NCI-H2196 (cell line): ENCODE data around the gene KDM1A.

Source experiments
- DNase-seq: peaks from one replicate; lab custom pipeline; 2025; ENCODE audit not compliant: unreplicated experiment; lab: John Stamatoyannopoulos, UW

The KDM1A gene

GRCh38 chr1:23103001-23103889 is 84.0 kb downstream of the KDM1A start:
- no peak for DNase-seq

GRCh38 chr1:23108918-23109533 is 89.8 kb downstream of the KDM1A start:
- DNase-seq: no peak

GRCh38 chr1:23110391-23110790 is 91.1 kb downstream of the KDM1A start:
- DNase-seq: no peak

- DNase-seq: no peak
These were observed 92.6 kb downstream of the KDM1A start for GRCh38 chr1:23111600-23112535.

GRCh38 chr1:23114424-23115079 is 95.3 kb downstream of the KDM1A start:
- DNase-seq: no peak

DNA sequence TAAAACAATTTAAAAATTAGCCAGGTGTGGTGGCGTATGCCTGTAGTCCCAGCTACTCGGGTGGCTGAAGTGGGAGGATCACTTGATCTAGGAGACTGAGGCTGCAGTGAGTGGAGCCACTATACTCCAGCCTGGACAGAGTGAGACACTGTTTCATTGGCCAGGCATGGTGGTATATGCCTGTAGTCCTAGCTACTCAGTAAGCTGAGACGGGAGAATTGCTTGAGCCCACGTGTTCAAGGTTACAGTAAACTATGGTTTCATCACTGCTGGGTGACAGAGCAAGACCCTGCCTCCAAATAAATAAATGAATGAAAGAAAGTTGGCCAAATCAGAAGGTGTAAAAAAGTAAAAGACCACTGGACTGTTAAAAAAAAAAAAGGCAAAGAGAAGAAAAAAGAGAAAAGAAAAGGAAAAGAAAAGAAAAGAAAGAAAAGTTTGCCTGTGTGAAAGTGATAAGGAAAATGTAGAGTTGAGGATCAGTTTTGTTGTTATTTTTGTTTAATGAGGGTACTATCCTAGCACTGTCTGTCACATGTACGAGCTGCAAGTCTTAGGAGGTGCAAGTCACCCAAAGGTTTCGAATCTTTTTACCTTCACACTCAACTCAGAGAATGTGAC is 97.1 kb downstream of the KDM1A start:
- no peak for DNase-seq

GRCh38 chr1:23116921-23117699 is 97.8 kb downstream of the KDM1A start:
- no peak for DNase-seq

- DNase-seq: no peak
These were observed 99.1 kb downstream of the KDM1A start for GRCh38 chr1:23118407-23118806.

- DNase-seq: peak; percentile 14
These were observed 99.9 kb downstream of the KDM1A start for GRCh38 chr1:23118957-23119792.

DNA sequence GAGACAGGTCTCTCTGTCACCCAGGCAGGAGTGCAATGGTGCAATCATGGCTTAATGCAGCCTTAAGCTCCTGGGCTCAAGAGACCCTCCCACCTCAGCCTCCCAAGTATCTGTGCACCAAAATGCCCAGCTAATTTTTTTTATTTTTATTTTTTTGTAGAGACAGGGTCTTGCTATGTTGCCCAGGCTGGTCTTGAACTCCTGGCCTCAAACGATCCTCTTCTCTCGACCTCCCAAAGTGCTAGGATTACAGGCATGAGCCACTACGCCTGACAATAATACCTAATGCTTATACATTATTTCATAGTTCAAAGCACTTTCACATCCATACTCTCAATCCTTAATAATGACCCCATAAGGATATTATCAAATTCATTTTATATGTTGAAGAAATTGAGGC is 101.1 kb downstream of the KDM1A start:
- DNase-seq: no peak

DNA sequence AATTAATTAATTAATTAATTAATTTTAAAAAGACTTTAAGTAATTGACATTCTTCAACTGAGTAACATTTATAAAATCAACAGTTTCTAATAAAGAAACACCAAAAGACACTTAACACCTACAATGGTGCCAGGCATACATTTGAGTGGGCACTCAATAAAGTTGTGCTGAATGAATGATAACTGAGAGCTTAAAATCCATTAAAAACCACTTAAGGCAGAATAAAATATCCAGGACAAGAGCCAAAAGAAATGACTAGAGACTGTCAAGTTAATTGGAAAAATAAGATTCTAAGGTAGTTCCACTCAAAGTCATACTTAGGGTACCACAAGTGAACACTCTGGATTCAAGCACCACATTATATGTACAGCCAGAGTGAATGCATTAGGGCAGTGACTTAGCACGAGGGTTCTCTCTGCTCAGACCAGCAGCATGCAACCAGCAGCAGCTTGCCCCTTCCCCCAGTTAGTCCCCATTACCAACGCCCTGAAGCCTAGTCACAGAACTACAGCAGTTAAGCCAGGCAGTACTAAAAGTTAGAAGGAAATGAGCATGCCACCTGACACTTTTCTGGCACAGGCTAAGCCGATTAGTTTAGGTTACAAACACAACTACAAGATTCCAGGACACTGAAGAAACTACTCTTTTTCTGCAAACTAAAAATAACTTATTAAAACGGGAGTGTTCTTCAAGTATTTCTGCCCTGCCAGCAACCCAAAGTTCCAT is 102.9 kb downstream of the KDM1A start:
- DNase-seq: no peak

DNA sequence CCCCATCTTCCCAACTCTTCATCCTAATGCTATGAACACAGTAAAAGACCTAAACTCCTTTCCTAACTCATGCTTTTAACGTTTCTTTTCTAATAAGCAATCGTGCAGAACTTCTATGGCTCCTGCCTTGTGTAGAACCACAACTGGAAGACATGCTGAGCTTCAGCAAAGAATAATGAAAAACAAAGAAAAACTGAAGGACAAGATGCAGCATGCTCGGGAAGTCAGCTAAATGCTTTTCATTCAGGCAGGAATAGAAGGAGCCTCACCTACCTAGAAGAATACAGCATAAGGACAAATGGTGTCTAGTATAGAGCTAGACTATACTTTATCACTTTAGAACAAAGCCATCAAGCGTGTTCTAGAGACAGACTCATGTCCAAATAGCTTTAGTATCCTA is 103.5 kb downstream of the KDM1A start:
- DNase-seq: no peak

GRCh38 chr1:23123528-23123927 is 104.3 kb downstream of the KDM1A start:
- DNase-seq: no peak

DNA sequence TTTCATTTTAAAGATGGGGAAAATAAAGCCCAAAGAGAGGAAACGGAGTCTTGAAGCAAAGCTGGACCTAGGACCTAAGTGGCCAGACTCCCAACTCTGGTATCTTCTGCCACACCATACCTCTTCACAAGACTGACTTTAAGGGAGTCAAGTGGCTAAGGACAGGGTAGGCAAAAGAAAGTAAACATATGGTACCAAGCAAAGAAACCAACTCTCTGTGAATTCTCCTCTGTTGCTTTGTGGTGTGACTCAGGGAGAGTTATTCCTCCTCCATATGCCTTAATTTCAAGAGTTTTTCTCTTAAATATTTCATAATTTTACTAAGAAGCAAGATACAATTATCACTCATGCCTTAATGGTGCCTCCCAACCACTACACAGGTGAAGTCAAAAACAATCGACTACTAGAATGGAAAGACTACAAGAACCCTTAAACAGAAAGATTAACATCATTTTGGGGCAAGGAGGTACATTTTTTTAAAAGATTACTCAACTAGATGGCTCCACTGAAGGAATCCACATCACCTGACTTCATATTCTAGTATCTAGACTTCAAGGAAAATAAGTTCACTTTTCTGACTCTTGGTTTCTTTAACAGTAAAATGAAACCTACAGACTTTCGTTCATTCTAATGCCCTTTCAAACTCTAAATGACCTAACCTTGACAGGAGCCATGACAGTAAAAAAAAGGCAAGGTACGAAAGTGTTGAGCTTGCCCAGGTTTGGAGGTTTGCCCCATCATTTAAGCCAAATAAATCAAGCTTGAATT is 105.2 kb downstream of the KDM1A start:
- DNase-seq: no peak

GRCh38 chr1:23125489-23125888 is 106.2 kb downstream of the KDM1A start:
- no peak for DNase-seq

DNA sequence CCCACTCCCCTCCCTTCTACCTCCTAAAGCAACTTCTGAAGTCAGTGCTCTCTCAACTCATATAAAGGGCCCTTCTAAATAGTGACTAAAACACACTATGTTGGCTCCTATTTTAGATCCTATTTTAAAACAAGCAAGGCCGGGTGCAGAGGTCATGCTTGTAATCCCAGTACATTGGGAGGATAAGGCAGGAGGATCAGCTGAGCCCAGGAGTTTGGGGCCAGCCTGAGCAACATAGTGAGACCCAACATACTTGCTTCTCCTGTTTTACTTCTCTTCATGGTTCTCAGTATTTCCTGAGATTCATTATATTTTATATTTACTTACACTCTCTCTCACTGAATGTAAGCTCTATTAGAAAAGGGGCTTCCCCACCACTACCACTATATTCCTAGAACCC is 106.9 kb downstream of the KDM1A start:
- no peak for DNase-seq

DNA sequence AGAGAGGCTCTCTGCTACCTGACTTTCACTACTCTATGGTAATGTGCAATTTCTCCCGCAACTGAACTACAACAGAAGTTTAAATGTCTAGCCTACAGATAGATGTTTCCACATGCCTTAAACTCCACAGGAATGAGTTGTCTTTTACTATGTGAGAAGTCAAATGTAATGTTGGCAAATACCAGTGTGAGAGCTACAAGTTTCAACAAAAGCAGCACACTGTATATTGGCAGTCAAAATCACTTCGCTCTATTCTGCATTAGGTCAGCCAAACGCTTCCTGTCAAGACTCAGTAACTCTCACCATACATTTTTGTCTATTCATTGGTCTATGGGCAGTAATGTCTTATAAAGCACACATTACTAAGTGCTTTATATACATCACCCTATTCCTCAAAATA is 107.5 kb downstream of the KDM1A start:
- DNase-seq: no peak
